Stimulated activated naive CD8-positive, alpha-beta T cell treated with anti-CD3 and anti-CD28 coated beads, Interleukin-15, Interleukin-2, amounts not matched to agents 100 ng/mL and 50 ng/mL, for 24 hours (primary cell): Measurements from ENCODE around the gene SLCO3A1.

Experiments
- H3K27ac Mint-ChIP-seq: one replicate; pipeline ENCODE4 v1.8.0; 2021; ENCODE audit warnings: mild to moderate bottlenecking, mixed read lengths
- H3K27me3 Mint-ChIP-seq: one replicate; pipeline ENCODE4 v1.8.0; 2021; ENCODE audit warnings: mixed read lengths
- H3K36me3 Mint-ChIP-seq: one replicate; pipeline ENCODE4 v1.8.0; 2021; ENCODE audit warnings: low read depth, mixed read lengths
- H3K4me1 Mint-ChIP-seq: one replicate; pipeline ENCODE4 v1.8.0; 2021; ENCODE audit warnings: low read depth, mixed read lengths
- H3K4me3 Mint-ChIP-seq: one replicate; pipeline ENCODE4 v1.8.0; 2021; ENCODE audit warnings: mild to moderate bottlenecking, mixed read lengths
- H3K9me3 Mint-ChIP-seq: one replicate; pipeline ENCODE4 v1.8.0; 2021; ENCODE audit warnings: mixed read lengths

Gene SLCO3A1

GRCh38 chr15:92164327-92165000, 311.0 kb downstream of the SLCO3A1 start:
- H3K4me3 Mint-ChIP-seq = no peak overlapping the region
- no peaks in the 10 kb centered on the region for H3K27me3 Mint-ChIP-seq
- no peak overlapping the region for H3K27ac Mint-ChIP-seq
- no peaks in the 10 kb centered on the region for H3K36me3 Mint-ChIP-seq
- no peaks in the 10 kb centered on the region for H3K9me3 Mint-ChIP-seq
- H3K4me1 Mint-ChIP-seq = peaks cover 9% of the 10 kb centered on the region

- Mint-ChIP-seq H3K36me3 (no peaks in the 10 kb centered on the region), H3K27me3 (no peaks in the 10 kb centered on the region), H3K9me3 (no peaks in the 10 kb centered on the region), H3K27ac (no peak overlapping the region), H3K4me3 (no peak overlapping the region), H3K4me1 (peaks cover 9% of the 10 kb centered on the region)
Observed at GRCh38 chr15:92165001-92165346, 311.5 kb downstream of the SLCO3A1 start.

- H3K4me1 Mint-ChIP-seq = peaks cover 5% of the 10 kb centered on the region
- H3K4me3 Mint-ChIP-seq = no peak overlapping the region
- H3K27ac Mint-ChIP-seq = no peak overlapping the region
- no peaks in the 10 kb centered on the region for H3K27me3 Mint-ChIP-seq
- H3K36me3 Mint-ChIP-seq = no peaks in the 10 kb centered on the region
- no peaks in the 10 kb centered on the region for H3K9me3 Mint-ChIP-seq
Observed at GRCh38 chr15:92166029-92166428, 312.5 kb downstream of the SLCO3A1 start.

- no peak overlapping the region for H3K27ac Mint-ChIP-seq
Observed at GRCh38 chr15:92166751-92167405, 313.4 kb downstream of the SLCO3A1 start.

GRCh38 chr15:92167451-92167850, 313.9 kb downstream of the SLCO3A1 start:
- Mint-ChIP-seq H3K27ac (no peak overlapping the region), H3K4me1 (no peaks in the 10 kb centered on the region), H3K27me3 (no peaks in the 10 kb centered on the region), H3K4me3 (no peak overlapping the region), H3K9me3 (no peaks in the 10 kb centered on the region), H3K36me3 (no peaks in the 10 kb centered on the region)

More at GRCh38 chr15:92166751-92167405, 313.4 kb downstream of the SLCO3A1 start:
- Mint-ChIP-seq H3K27me3 (no peaks in the 10 kb centered on the region), H3K4me1 (no peaks in the 10 kb centered on the region), H3K9me3 (no peaks in the 10 kb centered on the region), H3K4me3 (no peak overlapping the region), H3K36me3 (no peaks in the 10 kb centered on the region)

GRCh38 chr15:92168066-92168683, 314.7 kb downstream of the SLCO3A1 start:
- Mint-ChIP-seq H3K27me3 (no peaks in the 10 kb centered on the region), H3K36me3 (no peaks in the 10 kb centered on the region), H3K4me3 (no peak overlapping the region), H3K27ac (no peak overlapping the region), H3K4me1 (no peaks in the 10 kb centered on the region), H3K9me3 (no peaks in the 10 kb centered on the region)

DNA sequence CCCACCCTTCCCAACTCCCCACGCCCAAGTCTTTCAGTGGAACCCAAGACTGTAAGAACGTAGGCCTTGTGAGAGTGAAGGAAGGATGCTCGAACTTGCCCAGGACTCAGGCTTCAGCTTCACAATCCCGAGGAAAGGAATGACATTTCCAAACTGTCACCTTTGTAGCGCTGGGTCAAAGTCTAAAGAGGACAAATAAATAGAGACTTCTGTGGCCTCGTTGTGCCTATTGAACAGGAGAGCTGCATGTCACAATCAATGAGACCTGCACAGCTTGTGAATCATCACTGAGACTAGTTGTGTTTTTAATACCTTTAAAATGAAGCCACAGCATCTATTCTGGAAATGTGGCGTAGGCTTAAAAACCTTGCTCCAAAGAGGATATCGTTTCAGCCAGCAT, 317.4 kb downstream of the SLCO3A1 start:
- Mint-ChIP-seq H3K4me1 (no peaks in the 10 kb centered on the region), H3K36me3 (no peaks in the 10 kb centered on the region), H3K9me3 (no peaks in the 10 kb centered on the region), H3K27me3 (no peaks in the 10 kb centered on the region), H3K27ac (no peak overlapping the region), H3K4me3 (no peak overlapping the region)

DNA sequence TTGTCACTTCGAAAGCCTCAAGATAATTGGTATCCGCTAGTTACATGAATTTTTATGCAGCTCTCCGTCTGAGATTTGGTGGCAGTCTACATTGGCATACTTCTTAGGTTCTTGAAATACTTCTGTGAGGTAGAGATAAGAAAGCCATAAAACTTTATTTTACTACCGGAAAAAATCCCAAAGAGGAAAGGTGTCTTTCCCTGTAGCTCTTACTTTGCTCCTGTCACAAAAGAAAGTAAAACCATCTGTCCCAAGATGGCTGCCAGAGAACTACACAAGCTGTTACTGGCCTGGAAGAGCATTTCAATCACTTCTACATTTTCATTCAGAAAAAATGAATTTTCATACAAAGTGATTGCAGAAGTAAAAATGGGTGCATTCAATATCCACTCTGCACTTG, 325.4 kb downstream of the SLCO3A1 start:
- H3K27me3 Mint-ChIP-seq = peaks cover 3% of the 10 kb centered on the region
- no peaks in the 10 kb centered on the region for H3K4me1 Mint-ChIP-seq
- H3K4me3 Mint-ChIP-seq = no peak overlapping the region
- H3K27ac Mint-ChIP-seq = no peak overlapping the region
- H3K36me3 Mint-ChIP-seq = no peaks in the 10 kb centered on the region
- no peaks in the 10 kb centered on the region for H3K9me3 Mint-ChIP-seq

DNA sequence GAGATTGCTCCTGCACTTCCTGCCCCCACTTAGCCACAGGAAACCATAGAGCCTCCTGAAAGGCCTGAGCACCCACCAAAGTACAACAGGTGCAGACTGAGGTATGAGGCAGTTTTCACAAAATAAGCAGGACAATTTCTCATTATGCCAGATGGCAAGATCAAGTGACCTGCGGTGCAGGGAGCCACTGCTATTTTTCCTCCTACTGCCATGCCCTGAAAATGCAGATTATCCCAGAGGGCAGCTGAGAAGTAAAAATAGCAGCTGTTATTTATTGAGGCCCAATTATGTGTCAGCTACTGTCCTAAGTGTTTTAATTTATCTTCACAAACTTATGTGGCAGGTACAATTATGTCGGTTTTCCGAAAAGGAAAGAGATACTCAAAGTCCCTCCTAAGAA, 330.6 kb downstream of the SLCO3A1 start:
- Mint-ChIP-seq H3K9me3 (no peaks in the 10 kb centered on the region), H3K36me3 (no peaks in the 10 kb centered on the region), H3K27me3 (no peaks in the 10 kb centered on the region), H3K4me1 (no peaks in the 10 kb centered on the region), H3K4me3 (no peak overlapping the region), H3K27ac (no peak overlapping the region)

GRCh38 chr15:92184679-92185230, 331.2 kb downstream of the SLCO3A1 start:
- H3K27ac Mint-ChIP-seq = no peak overlapping the region

DNA sequence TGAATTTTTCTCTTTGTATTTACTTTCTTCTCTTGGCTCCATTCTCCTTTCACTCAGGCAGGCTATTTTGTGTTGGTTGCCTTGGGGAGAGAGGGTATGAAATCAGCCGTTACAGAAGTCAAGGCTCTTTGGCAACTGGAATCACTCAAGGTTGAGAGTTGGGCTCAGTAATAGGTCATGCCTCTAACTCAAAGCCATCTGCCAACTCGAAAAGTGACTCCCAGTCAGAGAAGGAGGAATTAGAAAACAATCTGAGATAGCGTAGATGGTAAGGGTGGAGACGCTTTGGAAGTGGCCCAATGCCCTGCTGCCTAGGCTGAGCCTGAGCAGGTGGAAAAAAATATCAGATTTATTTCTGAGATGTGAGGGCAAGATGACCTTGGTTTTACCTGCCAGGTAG, 334.5 kb downstream of the SLCO3A1 start:
- Mint-ChIP-seq H3K27me3 (no peaks in the 10 kb centered on the region), H3K9me3 (no peaks in the 10 kb centered on the region), H3K36me3 (no peaks in the 10 kb centered on the region), H3K4me1 (no peaks in the 10 kb centered on the region), H3K4me3 (no peak overlapping the region), H3K27ac (no peak overlapping the region)

More at GRCh38 chr15:92184679-92185230, 331.2 kb downstream of the SLCO3A1 start:
- no peaks in the 10 kb centered on the region for H3K4me1 Mint-ChIP-seq
- H3K9me3 Mint-ChIP-seq = no peaks in the 10 kb centered on the region
- H3K4me3 Mint-ChIP-seq = no peak overlapping the region
- H3K36me3 Mint-ChIP-seq = no peaks in the 10 kb centered on the region
- H3K27me3 Mint-ChIP-seq = no peaks in the 10 kb centered on the region

DNA sequence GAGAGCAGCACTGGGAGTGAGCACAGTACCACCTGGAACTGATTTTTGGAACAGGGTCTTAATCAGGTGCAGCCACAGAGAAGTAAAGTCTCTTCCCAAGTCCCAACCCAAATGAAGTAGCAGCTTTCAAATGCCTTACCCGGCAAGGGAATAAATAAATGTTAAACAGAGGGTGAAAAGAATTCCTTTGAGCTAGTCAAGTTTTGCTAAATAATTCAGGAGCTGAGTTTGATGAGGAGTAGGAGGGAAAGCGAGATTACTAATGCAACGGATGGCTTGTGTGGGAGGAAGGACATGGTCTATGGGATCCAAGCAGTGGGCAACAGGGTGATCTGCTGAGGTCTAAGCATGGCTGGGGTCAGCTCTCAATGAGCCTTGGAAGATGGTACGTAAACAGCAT, 335.7 kb downstream of the SLCO3A1 start:
- H3K36me3 Mint-ChIP-seq = no peaks in the 10 kb centered on the region
- no peaks in the 10 kb centered on the region for H3K9me3 Mint-ChIP-seq
- H3K4me3 Mint-ChIP-seq = no peak overlapping the region
- no peaks in the 10 kb centered on the region for H3K27me3 Mint-ChIP-seq
- H3K27ac Mint-ChIP-seq = no peak overlapping the region
- H3K4me1 Mint-ChIP-seq = no peaks in the 10 kb centered on the region

DNA sequence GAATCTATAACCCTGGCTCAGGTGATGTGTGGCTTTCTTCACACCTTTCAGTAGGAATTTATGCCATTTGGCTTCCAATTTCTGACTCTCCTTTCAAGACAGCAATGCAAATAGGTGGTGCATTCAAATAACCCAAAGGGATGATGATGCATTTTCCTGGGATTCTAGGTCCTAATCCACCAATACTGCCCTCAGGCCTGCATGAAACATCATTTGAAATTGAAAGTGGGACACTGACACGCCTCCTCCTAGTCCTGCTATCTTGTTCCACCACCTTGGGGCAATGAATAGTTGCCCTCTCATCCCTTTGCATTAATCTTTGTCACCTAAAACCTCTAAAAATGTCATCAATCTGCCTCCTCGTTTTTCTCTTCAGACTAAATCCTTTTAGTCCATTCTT, 341.7 kb downstream of the SLCO3A1 start:
- Mint-ChIP-seq H3K4me1 (no peaks in the 10 kb centered on the region), H3K27ac (no peak overlapping the region), H3K9me3 (no peaks in the 10 kb centered on the region), H3K4me3 (no peak overlapping the region), H3K36me3 (no peaks in the 10 kb centered on the region), H3K27me3 (peaks cover 4% of the 10 kb centered on the region)

GRCh38 chr15:92196342-92196741, 342.8 kb downstream of the SLCO3A1 start:
- Mint-ChIP-seq H3K27ac (no peak overlapping the region), H3K9me3 (no peaks in the 10 kb centered on the region), H3K36me3 (no peaks in the 10 kb centered on the region), H3K4me3 (no peak overlapping the region), H3K4me1 (no peaks in the 10 kb centered on the region), H3K27me3 (peaks cover 4% of the 10 kb centered on the region)

GRCh38 chr15:92197746-92198145, 344.2 kb downstream of the SLCO3A1 start:
- Mint-ChIP-seq H3K27me3 (peaks cover 4% of the 10 kb centered on the region), H3K9me3 (no peaks in the 10 kb centered on the region), H3K4me3 (no peak overlapping the region), H3K4me1 (no peaks in the 10 kb centered on the region), H3K27ac (no peak overlapping the region), H3K36me3 (no peaks in the 10 kb centered on the region)
